ENCODE data around the gene CES2.
"Not testable (repeated sequence)": the region's sequence is repeated elsewhere in the genome, so short reads cannot be mapped to it uniquely, and the experiment has no call there.

Gene CES2, protein sequence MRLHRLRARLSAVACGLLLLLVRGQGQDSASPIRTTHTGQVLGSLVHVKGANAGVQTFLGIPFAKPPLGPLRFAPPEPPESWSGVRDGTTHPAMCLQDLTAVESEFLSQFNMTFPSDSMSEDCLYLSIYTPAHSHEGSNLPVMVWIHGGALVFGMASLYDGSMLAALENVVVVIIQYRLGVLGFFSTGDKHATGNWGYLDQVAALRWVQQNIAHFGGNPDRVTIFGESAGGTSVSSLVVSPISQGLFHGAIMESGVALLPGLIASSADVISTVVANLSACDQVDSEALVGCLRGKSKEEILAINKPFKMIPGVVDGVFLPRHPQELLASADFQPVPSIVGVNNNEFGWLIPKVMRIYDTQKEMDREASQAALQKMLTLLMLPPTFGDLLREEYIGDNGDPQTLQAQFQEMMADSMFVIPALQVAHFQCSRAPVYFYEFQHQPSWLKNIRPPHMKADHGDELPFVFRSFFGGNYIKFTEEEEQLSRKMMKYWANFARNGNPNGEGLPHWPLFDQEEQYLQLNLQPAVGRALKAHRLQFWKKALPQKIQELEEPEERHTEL

DNA sequence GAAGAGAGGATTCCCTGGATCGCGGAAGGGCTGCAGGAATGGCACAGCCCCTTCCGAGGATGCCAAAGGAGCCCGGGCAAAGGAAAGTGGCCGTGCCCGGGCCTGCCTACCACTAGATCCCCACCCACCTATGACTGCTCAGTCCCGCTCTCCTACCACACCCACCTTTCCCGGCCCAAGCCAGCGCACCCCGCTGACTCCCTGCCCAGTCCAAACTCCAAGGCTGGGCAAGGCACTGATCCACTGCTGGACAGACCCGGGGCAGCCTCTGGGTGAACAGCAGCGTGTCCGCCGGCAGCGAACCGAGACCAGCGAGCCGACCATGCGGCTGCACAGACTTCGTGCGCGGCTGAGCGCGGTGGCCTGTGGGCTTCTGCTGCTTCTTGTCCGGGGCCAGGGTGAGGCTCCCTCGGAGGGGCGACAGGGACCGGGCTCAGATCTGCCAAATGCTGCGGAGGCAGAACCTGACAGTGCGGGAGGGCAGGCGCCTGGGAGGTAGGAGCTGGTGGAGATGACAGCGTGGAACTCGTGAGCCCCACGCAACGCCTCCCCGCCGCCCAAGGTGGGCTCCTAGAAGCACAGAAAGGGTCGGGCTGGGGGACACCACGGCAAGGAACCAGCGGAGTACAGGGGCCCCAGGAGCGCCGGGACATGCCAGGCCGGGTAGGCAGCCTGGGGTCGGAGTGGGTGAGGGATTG is at the start of gene CES2:
CES2 (plus strand) TSS at position 203 of the 698 bp plus-strand sequence; CDS start at position 323, 120 bp downstream.
- peak within 1 kb of the TSS; percentile 92 for H3K4me3 ChIP-seq (ENCODE audit: low read depth, low read length)

DNA sequence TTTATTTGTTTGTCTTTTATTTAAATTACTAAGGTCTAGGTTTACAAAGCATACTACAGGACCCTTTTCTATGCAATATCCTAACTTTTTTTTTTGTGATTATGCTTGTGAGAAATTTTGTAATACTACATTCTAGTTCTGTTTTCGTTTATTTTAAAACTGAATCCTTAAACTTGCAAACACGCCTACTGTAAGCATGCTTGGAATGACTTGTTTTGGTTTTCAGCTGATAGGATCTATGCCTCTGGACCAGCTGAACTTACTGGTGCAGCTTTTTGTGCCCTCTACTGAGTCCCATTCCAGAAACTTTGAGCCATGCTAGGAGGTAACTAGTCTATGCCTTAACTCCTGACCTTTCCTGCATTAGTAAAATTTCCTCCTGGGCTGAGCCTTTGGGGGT is 49.0 kb upstream of the CES2 start:
- H3K4me3 ChIP-seq (ENCODE audit: low read depth, low read length) = no peak overlapping the region

DNA sequence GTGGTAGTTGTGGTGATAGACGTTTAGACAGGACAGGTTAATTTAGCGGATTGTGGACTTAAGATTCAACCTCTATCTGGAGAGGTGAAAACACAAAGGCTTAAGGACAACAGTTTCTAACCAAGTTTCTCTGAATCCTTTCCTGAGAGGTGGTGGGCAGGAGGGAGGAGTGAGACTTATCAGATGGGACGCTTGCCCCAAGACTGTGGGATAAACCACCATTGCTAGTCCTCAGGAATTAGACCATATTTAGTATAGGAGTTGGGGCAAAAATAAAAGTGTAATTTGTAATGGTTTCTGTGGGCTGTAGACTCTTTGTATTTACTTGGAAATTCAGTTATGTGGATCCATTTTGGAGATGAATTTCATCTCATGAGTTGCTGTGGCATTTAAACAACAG is 48.4 kb upstream of the CES2 start:
- H3K4me3 ChIP-seq (ENCODE audit: low read depth, low read length) = no peak overlapping the region

DNA sequence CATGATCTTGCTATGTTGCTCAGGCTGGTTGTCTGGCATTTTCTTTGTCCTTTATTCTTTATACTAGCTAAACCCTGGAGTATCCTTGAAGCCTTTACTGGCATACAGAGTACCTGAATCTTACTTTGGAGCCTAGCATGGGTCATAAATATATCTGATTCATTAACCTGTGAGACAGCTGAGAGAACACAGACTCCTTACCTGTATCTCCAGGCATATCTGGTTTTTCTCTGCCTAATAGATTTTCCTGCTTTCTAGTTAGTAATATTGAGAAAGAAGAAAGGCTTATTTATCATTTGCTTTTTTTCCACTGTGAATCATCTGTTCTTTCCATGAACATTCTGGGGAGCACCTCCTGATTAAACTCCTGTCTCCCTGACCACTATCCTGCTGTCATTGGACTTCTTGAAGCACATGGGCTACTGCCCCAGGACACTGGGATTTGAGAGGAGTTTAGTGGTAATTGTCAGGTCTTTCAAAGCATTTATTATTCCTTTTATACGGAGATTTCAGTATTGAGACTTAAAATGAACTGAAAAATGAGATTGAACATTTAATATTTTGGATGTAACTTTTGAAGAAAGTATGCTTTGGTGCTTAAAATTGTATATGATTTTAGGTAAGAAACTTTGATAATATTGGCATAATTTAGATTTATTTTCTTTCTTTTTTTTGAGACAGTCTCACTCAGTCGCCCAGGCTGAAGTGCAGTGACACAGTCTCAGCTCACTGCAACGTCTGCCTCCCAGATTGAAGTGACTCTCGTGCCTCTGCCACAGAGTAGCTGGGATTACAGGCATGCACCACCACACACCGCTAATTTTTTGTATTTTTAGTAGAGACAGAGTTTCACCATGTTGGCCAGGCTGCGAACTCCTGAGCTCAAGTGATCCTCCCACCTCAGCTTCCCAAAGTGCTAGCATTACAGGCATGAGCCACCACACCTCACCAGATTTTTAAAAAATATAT is 46.4 kb upstream of the CES2 start:
- no peak overlapping the region for H3K4me3 ChIP-seq (ENCODE audit: low read depth, low read length)

DNA sequence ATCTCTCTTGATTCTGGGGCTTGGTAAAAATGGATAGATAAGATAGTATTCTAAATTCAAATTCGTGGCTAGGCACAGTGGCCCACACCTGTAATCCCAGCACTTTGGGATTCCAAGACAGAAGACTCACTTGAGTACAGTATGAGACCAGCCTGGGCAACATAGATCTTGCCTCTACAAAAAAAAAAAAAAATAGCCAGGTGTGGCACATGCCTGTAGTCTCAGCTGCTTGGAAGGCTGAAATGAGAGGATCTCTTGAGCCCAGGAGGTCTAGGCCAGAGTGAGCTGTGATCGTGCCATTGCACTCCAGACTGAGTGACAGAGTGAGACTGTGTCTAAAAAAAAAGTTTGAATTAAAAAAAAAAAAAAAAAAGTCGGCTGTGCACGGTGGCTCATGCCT is 45.7 kb upstream of the CES2 start:
- no peak overlapping the region for H3K4me3 ChIP-seq (ENCODE audit: low read depth, low read length)

DNA sequence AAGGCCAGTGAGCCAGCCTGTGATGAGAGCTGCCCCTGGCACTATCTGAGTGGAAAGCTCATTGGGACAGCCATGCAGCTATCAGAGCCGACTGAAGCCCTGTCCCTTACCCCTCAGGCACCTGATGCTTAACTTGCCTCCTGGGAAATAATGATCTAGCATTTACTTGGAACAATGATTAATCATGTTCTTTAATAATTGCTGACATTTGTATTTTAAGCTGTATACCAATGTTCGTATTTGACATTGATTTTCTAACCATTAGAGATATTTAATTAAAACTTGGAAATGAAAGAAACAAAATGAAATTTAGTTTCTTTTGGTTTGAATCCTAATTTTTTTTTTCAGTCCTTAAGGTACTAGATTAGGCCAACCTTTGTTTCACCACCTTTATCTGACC is 44.5 kb upstream of the CES2 start:
- no peak overlapping the region for H3K4me3 ChIP-seq (ENCODE audit: low read depth, low read length)

DNA sequence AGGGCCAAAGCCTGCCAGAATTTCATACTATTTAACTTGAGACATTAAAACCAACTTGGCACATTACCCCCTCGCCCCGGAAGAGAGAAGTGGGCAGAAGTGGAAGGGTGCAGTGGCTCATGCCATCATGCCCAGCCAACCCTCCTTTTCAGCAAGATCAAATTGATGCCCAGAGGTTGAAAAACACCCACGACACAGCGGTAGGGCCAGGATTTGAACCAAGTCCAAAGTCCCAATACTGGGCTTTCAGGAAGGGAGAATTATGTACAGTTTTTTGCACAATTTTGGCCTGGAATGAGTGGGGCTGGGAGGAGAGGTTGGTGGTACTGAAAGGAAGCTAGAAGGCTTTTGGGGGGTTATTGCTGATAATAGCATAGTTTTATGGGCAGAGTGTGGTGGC is 44.0 kb upstream of the CES2 start:
- no peak overlapping the region for H3K4me3 ChIP-seq (ENCODE audit: low read depth, low read length)

DNA sequence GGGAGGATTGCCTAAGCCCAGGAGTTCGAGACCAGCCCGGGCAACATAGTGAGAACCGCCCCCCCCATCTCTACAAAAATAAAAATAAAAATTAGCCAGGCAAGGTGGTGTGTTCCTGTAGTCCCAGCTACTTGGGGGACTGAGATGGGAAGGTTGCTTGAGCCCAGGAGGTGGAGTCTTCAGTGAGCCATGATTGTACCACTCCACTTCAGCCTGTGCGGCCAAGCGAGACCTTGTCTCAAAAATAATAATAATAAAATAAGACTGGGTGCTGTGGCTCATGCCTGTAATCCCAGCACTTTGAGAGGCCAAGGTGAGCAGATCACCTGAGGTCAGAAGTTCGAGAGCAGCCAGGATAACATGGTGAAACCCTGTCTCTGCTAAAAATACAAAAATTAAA is 43.5 kb upstream of the CES2 start:
- no peak overlapping the region for H3K4me3 ChIP-seq (ENCODE audit: low read depth, low read length)

DNA sequence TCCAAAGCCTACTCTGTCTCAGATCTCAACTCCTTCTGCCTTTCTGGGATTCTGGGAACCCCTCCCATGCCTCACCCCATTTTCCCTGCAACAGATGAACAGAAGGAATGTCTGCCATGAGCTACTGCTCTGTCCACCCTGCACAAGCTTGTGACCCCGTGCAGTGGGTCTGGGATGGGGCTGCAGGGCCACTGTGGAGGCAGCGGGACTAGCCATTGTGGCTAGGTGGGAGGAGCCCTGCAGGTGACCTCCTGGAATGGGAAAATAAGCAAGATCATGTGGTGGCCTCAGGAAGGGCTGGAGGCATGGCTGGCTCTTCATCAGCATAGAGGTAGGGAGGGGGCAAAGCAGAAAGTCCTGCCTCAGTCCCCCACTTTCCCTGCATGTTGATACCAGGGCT is 41.3 kb upstream of the CES2 start:
- H3K4me3 ChIP-seq (ENCODE audit: low read depth, low read length) = no peak overlapping the region

DNA sequence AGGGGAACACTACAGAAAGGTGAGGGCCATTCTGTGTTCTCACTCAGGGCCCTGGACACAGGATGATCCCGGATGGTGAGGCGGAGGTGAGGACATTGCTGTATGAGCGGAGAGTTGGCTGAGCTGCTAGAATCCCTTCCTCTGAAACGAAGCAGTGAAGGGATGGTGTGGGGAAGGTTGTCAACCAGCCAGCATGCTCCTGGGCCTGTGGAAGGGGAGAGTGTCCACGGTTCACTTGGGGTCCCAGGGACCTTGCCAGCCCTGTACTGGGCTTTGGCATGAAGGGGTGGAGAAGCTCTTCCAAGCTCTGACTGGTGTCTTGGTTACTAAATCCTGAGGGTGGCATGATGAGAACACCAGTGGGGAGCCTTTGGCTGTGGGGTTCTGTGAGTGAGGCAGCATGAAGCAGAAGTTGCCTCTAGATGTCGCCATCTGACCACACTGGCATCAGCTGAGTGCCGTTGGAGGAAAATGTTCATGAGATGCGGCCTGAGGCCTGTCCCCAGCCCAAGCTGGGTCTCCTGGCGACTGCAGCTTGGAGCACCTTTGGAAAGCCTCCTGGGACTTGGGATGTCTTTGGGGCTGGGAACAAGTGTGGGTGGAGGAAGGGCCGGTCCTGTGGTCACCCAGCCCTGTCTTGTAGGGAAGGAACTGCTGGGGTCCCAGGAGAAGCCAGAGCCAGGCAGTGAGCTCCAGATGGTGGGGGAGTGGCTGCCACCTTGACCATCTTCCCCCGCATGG is 40.2 kb upstream of the CES2 start:
- H3K4me3 ChIP-seq (ENCODE audit: low read depth, low read length) = no peak overlapping the region

DNA sequence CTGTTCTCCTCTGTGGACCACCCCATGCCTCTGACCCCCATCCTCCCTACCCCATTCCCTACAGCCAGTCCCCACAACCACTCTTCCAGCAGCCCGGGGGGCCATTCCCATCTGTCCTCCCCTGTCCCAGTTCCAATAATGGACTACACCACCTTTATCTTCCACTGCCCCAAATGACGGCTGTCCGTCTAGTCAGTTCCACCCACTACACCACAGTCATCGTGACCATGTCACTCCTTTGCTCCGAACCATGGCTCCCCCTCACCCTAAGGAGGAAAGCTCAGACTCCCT is 39.7 kb upstream of the CES2 start:
- H3K4me3 ChIP-seq (ENCODE audit: low read depth, low read length) = no peak overlapping the region

DNA sequence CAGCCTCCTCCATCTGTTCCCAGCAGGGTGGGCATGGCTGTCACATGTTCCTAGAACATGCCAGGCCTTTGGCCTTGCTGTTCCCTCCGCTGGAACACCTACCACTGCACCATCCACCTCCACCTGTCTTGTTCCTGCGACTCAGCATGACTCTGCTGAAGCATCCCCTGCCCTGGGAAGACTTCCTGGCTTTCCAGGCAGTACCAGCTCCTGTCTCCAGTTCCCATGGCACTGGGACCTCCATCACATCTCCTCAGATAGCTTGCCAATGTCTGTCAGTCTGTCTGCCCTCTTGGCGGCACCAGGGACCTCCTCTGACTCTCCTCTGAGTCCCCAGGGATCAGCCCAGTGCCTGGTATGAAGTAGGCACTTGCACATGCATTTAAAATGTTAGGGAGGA is 39.3 kb upstream of the CES2 start:
- no peak overlapping the region for H3K4me3 ChIP-seq (ENCODE audit: low read depth, low read length)

DNA sequence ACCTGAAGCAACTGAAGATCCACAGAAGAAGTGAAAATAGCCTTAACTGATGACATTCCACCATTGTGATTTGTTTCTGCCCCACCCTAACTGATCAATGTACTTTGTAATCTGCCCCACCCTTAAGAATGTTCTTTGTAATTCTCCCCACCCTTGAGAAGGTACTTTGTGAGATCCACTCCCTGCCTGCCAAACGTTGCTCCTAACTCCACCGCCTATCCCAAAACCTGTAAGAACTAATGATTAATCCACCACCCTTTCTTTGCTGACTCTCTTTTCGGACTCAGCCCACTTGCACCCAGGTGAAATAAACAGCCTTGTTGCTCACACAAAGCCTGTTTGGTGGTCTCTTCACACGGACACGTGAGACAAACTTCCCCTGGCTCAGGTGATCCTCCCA is 38.6 kb upstream of the CES2 start:
- H3K4me3 ChIP-seq (ENCODE audit: low read depth, low read length) = not testable (repeated sequence)

DNA sequence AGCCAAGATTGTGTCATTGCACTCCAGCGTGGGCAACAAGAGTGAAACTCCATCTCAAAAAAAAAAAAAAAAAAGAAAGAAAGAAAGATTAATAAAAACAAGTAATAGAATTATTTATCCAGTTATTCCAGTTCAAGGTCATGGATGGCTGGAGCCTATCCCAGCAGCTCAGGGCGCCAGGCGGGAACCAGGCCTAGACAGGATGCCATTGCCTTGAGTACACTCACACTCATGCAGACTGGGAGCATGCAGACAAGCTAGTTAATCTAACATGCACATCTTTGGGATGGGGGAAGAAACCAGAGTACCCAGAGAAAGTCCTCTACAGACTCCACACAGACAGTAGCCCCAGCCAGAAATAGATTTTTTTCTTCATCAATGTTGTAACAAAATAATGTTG is 37.1 kb upstream of the CES2 start:
- no peak overlapping the region for H3K4me3 ChIP-seq (ENCODE audit: low read depth, low read length)

DNA sequence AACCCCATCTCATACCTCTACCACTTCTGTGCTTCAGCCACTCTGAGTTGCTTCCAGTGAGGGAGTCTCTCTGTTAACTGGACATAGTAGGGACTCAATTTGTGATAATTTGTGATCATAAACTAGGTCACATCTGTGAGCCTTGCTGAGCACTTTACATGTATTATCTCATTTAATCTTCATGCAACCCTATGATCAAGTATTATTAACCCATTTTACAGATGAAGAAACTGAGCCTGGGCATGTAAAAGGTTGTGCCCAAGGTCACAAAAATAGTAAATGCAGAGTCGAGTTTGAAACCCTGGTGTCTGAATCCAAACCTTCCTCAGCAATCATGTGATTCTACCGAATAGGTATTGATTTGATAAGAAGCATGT is 36.4 kb upstream of the CES2 start:
- H3K4me3 ChIP-seq (ENCODE audit: low read depth, low read length) = no peak overlapping the region

DNA sequence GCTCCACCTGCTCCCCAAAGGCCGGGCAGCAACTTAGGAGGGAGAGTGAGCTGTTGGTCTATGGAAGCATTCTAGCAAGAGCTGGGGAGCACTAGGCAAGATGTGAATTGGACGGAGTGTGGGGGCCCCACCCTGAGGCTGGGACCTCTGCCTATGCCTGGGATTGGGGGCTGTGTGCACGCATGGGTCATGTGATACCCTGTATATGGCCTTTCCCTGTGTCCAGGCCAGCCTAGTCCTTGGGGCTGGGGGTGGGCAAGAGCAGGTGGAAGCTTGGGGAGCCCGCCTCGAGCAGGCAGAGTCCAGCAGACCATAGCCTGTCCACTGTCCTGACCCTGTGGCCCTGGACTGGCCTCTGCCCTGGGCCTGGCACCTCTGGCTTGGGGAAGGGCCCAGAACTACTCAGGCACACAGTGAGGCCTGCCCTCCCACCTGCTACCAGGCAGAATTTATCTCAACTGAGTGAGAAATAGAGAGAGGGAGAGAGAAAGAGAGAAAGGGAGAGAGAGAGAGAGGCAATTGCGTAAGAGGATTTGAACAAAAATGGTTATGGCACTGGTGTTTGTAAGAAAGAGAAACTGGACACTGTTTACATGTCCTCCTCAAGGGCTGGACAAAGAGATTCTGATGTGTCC is 35.9 kb upstream of the CES2 start:
- no peak overlapping the region for H3K4me3 ChIP-seq (ENCODE audit: low read depth, low read length)

DNA sequence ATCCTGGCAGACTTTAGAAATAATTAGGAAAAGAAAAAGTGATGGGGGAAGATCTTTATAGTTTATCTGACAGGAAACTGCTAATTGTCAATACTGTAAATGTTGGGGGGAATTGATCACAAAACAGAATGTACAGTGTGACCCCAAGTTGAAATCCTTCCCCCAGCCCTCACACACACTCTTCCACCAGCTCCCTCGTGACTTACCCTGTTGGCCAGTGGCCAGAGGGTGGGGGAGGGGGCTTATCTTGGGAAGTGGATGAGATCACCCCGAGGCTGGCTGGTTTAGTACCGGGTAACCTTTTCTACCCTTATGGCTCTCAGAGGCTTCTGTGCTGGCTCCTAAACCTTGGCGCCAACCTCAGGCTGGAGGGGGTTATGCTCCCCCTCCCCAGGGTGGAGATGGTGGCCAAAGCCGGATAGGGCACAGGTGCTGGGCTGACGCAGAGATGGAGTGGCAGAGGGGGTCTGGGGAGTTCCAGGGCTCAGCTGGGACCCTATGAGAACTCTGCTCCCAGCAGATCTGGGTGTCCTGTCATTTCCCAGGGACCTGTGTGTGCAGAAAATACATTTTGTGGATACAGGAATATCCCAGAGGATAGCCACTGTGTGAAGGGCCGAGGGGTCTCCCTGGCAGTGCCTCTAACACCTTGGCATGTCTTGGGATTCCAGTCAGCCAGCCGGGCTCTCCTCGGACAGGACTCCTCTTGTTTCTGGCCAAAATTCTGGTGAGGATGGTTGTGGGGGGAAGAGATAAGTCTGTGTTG is 35.2 kb upstream of the CES2 start:
- no peak overlapping the region for H3K4me3 ChIP-seq (ENCODE audit: low read depth, low read length)

DNA sequence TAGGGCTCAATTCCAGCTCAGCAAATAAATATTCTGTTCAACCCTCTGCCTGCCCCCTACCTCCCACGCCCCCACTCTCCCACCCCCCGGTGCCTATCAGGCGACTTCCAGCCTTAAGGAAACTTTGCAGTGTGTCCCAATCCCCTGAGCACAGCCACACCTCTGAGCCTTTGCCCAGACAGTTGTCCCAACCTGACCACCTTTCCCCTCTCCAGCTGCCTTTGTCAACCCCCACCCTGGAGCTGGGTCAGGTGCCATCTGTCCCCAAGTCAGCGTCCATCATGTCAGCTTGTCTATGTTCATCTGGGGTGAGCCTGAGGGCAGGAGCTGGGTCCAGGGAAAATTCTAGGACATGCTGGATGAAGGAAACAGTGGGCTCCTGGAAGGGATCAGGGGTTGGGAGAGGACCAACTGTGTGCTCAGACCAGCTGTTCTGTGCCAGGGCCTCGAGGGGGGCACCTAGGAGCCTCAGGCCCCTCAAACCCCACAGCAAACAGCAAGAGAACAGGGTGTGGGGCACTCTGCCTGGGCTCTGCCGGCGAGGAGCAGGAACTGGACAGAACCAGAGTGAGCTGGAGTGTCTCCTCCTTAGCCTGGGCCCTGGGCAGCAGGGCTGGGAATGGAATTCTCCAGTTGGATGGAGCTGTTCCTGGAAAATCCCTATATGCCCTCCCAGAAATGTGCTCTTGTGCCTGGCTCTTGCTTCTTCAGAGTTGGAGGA is 34.4 kb upstream of the CES2 start:
- H3K4me3 ChIP-seq (ENCODE audit: low read depth, low read length) = no peak overlapping the region

DNA sequence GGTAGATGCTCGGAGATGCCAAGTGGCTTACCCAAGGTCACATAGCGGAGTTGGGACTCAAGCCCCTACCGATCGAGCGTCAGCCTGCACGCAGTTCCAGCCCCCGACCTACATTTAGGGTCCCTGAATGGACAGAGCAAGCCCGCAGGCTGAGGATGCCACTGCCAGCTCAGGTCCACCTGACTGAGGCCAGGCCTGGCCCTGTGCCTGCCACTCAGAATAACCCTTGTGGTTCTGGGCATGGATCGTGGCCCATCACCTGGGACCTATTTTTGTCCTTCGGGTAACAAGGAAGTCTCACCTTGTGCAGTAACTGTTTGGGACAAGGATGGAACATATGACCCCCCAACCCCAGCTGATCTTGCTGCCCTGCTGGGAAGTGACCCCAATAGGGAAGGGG is 33.7 kb upstream of the CES2 start:
- H3K4me3 ChIP-seq (ENCODE audit: low read depth, low read length) = no peak overlapping the region
